K562 (cell line): ENCODE measurements around the gene MTOR.

Source experiments
- BRF1 ChIP-seq: IDR thresholded peaks from 3 replicates; pipeline ENCODE4 v1.6.1; 2011; ENCODE audit warnings: borderline replicate concordance, mild to moderate bottlenecking; ENCODE audit not compliant: insufficient read length; ENCODE audit errors: extremely low read depth
- BRF2 ChIP-seq: IDR thresholded peaks from 3 replicates; pipeline ENCODE4 v1.6.1; 2011; ENCODE audit warnings: borderline replicate concordance, mild to moderate bottlenecking; ENCODE audit not compliant: insufficient read length, insufficient read depth
- FOSL1 ChIP-seq: fragments of 200-800 bp; sonication (Bioruptor generic); conservative IDR thresholded peaks from 2 replicates; pipeline ENCODE4 v1.6.1; 2016; ENCODE audit warnings: missing genetic modification characterization, missing compliant biosample characterization
- FOXM1 ChIP-seq, 2 experiments: fragments of 450-650 bp in 1 of 2; sonication (generic) in 1 of 2; formaldehyde crosslinking in 1 of 2; IDR thresholded peaks; 2 replicates each; pipeline versions ENCODE4 v1.6.1 to v1.9.0; 2017 to 2022; ENCODE audit warnings: low read depth in 2 of 2, mild to moderate bottlenecking in 2 of 2, missing genetic modification reagents in 1 of 2, moderate library complexity in 1 of 2
- RFX1 ChIP-seq: fragments of 450-650 bp; IDR thresholded peaks from 2 replicates; pipeline ENCODE4 v1.6.1; 2016; ENCODE audit warnings: mild to moderate bottlenecking, moderate library complexity
- SMARCC2 ChIP-seq: fragments of 450-650 bp; IDR thresholded peaks from 2 replicates; pipeline ENCODE4 v1.6.1; 2017; ENCODE audit warnings: antibody characterized with exemption, moderate library complexity, mild to moderate bottlenecking, low read depth
- TAF1 ChIP-seq: IDR thresholded peaks from 2 replicates; pipeline ENCODE4 v1.6.1; 2011; ENCODE audit warnings: mild to moderate bottlenecking, low read length, moderate library complexity; ENCODE audit not compliant: insufficient read depth, control insufficient read depth, severe bottlenecking; ENCODE audit errors: extremely low read depth
- TAF7 ChIP-seq: fragments of 450-650 bp; IDR thresholded peaks from 2 replicates; pipeline ENCODE4 v1.6.1; 2016; ENCODE audit warnings: missing genetic modification characterization, missing compliant biosample characterization
- TF ChIP-seq, protein P1 (sequence below): IDR thresholded peaks from 2 replicates; pipeline ENCODE4 v1.6.1; 2014; ENCODE audit warnings: antibody characterized with exemption

DNA sequence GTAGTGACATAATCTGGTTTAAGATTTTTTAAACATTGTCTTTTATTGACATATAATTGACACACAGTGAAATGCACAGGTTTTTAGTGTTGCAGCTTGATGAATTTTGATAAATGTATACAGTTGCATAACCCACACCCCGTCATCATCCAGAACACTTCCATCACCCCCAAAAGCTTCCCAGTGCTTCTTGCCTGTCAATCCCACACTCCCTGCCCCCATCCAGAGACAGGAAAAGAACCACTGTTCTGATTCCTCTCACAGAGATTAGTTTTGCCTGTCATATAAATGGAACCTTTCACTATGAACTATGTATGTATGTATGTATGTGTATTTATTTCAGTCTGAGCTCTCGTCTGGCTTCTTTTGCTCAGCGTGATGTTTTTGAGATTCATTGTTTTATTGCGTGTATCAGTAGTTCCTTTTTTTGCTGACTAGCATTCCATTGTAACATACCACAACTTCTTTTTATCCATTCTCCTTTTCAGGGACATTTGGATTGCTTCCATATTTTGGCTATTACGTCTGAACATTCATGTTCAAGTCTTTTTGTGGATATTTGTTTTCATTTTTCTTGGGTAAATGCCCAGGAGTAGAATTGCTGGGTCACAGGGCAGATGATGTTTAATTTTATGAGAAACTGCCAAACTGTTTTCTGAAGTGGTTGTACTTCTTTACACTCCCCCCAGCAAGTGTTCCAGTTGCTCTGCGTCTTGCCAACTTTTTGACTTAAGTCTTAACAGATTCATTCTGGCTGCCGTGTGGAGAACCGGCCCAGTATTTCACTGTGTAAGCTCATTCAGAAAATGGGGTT lies 19.4 kb upstream of the MTOR start:
- TF ChIP-seq FOXM1 (IDR thresholded peaks at IDR 0.05; ENCODE audit: low read depth) = no peak
- TF ChIP-seq FOXM1 (CRISPR knock-in tag; IDR thresholded peaks at IDR 0.05; ENCODE audit: low read depth) = no peak
- TF ChIP-seq BRF2 = no peak
- TF ChIP-seq RFX1 = no peak
- no peak for TF ChIP-seq TAF1
- TF ChIP-seq TAF7 (tag) = no peak
- no peak for TF ChIP-seq SMARCC2
- TF ChIP-seq, protein P1, sequence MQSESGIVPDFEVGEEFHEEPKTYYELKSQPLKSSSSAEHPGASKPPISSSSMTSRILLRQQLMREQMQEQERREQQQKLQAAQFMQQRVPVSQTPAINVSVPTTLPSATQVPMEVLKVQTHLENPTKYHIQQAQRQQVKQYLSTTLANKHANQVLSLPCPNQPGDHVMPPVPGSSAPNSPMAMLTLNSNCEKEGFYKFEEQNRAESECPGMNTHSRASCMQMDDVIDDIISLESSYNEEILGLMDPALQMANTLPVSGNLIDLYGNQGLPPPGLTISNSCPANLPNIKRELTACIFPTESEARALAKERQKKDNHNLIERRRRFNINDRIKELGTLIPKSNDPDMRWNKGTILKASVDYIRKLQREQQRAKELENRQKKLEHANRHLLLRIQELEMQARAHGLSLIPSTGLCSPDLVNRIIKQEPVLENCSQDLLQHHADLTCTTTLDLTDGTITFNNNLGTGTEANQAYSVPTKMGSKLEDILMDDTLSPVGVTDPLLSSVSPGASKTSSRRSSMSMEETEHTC = no peak
- no peak for TF ChIP-seq FOSL1 (tag)
- no peak for TF ChIP-seq BRF1
